ENCODE measurements around the gene SPATA6.

SPATA6 gene

GRCh38 chr1:48415050-48415449, 57.0 kb downstream of the SPATA6 start:
- Histone ChIP-seq H3K27ac (ENCODE audit: low read depth, low read length) (no peak overlapping the region), H3K27me3 (ENCODE audit: control insufficient read depth, insufficient read depth, low read length) (no peaks in the 10 kb centered on the region), H3K4me3 (ENCODE audit: low read depth, low read length) (no peak overlapping the region)

GRCh38 chr1:48414264-48414663, 57.7 kb downstream of the SPATA6 start:
- Histone ChIP-seq H3K9ac (ENCODE audit: low read length) (no peak overlapping the region), H3K9me3 (ENCODE audit: control insufficient read depth, insufficient read depth, low read depth, low read length) (0 out of 2 replicates have a peak, but pooled peaks cover 6% of the 10 kb centered on the region), H3K4me1 (ENCODE audit: control insufficient read depth, insufficient read depth, low read length) (no peaks in the 10 kb centered on the region), H3K27ac (ENCODE audit: low read depth, low read length) (no peak overlapping the region), H3K36me3 (ENCODE audit: control insufficient read depth, insufficient read depth, low read length) (no peaks in the 10 kb centered on the region), H3K27me3 (ENCODE audit: control insufficient read depth, insufficient read depth, low read length) (no peaks in the 10 kb centered on the region), H3K4me3 (ENCODE audit: low read depth, low read length) (no peak overlapping the region)

More at GRCh38 chr1:48415050-48415449, 57.0 kb downstream of the SPATA6 start:
- Histone ChIP-seq H3K4me1 (ENCODE audit: control insufficient read depth, insufficient read depth, low read length) (no peaks in the 10 kb centered on the region), H3K9me3 (ENCODE audit: control insufficient read depth, insufficient read depth, low read depth, low read length) (0 out of 2 replicates have a peak, but pooled peaks cover 3% of the 10 kb centered on the region), H3K9ac (ENCODE audit: low read length) (no peak overlapping the region), H3K36me3 (ENCODE audit: control insufficient read depth, insufficient read depth, low read length) (no peaks in the 10 kb centered on the region)

- no peak overlapping the region for H3K27ac ChIP-seq (ENCODE audit: low read depth, low read length)
- 0 out of 2 replicates have a peak, but pooled peaks cover 6% of the 10 kb centered on the region for H3K9me3 ChIP-seq (ENCODE audit: control insufficient read depth, insufficient read depth, low read depth, low read length)
- no peaks in the 10 kb centered on the region for H3K36me3 ChIP-seq (ENCODE audit: control insufficient read depth, insufficient read depth, low read length)
- H3K9ac ChIP-seq (ENCODE audit: low read length): no peak overlapping the region
- no peak overlapping the region for H3K4me3 ChIP-seq (ENCODE audit: low read depth, low read length)
- no peaks in the 10 kb centered on the region for H3K27me3 ChIP-seq (ENCODE audit: control insufficient read depth, insufficient read depth, low read length)
- no peaks in the 10 kb centered on the region for H3K4me1 ChIP-seq (ENCODE audit: control insufficient read depth, insufficient read depth, low read length)
Observed at GRCh38 chr1:48405940-48406339, 66.1 kb downstream of the SPATA6 start.

GRCh38 chr1:48405400-48405799, 66.6 kb downstream of the SPATA6 start:
- no peaks in the 10 kb centered on the region for H3K4me1 ChIP-seq (ENCODE audit: control insufficient read depth, insufficient read depth, low read length)
- H3K27ac ChIP-seq (ENCODE audit: low read depth, low read length): no peak overlapping the region
- no peak overlapping the region for H3K9ac ChIP-seq (ENCODE audit: low read length)
- no peaks in the 10 kb centered on the region for H3K27me3 ChIP-seq (ENCODE audit: control insufficient read depth, insufficient read depth, low read length)
- no peak overlapping the region for H3K4me3 ChIP-seq (ENCODE audit: low read depth, low read length)
- H3K36me3 ChIP-seq (ENCODE audit: control insufficient read depth, insufficient read depth, low read length): no peaks in the 10 kb centered on the region
- 0 out of 2 replicates have a peak, but pooled peaks cover 6% of the 10 kb centered on the region for H3K9me3 ChIP-seq (ENCODE audit: control insufficient read depth, insufficient read depth, low read depth, low read length)

- Histone ChIP-seq H3K9me3 (ENCODE audit: control insufficient read depth, insufficient read depth, low read depth, low read length) (no peaks in the 10 kb centered on the region), H3K27ac (ENCODE audit: low read depth, low read length) (no peak overlapping the region), H3K4me1 (ENCODE audit: control insufficient read depth, insufficient read depth, low read length) (no peaks in the 10 kb centered on the region), H3K36me3 (ENCODE audit: control insufficient read depth, insufficient read depth, low read length) (no peaks in the 10 kb centered on the region), H3K9ac (ENCODE audit: low read length) (no peak overlapping the region), H3K4me3 (ENCODE audit: low read depth, low read length) (no peak overlapping the region), H3K27me3 (ENCODE audit: control insufficient read depth, insufficient read depth, low read length) (no peaks in the 10 kb centered on the region)
Observed at GRCh38 chr1:48402599-48402998, 69.4 kb downstream of the SPATA6 start.

- Histone ChIP-seq H3K27me3 (ENCODE audit: control insufficient read depth, insufficient read depth, low read length) (no peaks in the 10 kb centered on the region), H3K9ac (ENCODE audit: low read length) (no peak overlapping the region), H3K9me3 (ENCODE audit: control insufficient read depth, insufficient read depth, low read depth, low read length) (no peaks in the 10 kb centered on the region), H3K4me1 (ENCODE audit: control insufficient read depth, insufficient read depth, low read length) (no peaks in the 10 kb centered on the region), H3K4me3 (ENCODE audit: low read depth, low read length) (no peak overlapping the region), H3K27ac (ENCODE audit: low read depth, low read length) (no peak overlapping the region), H3K36me3 (ENCODE audit: control insufficient read depth, insufficient read depth, low read length) (0 out of 2 replicates have a peak, but pooled peaks cover 3% of the 10 kb centered on the region)
Observed at GRCh38 chr1:48396208-48396607, 75.8 kb downstream of the SPATA6 start.

- peaks cover 8% of the 10 kb centered on the region for H3K9me3 ChIP-seq (ENCODE audit: control insufficient read depth, insufficient read depth, low read depth, low read length)
- H3K4me3 ChIP-seq (ENCODE audit: low read depth, low read length): no peak overlapping the region
- H3K27ac ChIP-seq (ENCODE audit: low read depth, low read length): no peak overlapping the region
- H3K36me3 ChIP-seq (ENCODE audit: control insufficient read depth, insufficient read depth, low read length): peaks cover 7% of the 10 kb centered on the region; the same call in 1 of the 2 replicates
- no peaks in the 10 kb centered on the region for H3K4me1 ChIP-seq (ENCODE audit: control insufficient read depth, insufficient read depth, low read length)
- no peak overlapping the region for H3K9ac ChIP-seq (ENCODE audit: low read length)
- H3K27me3 ChIP-seq (ENCODE audit: control insufficient read depth, insufficient read depth, low read length): no peaks in the 10 kb centered on the region
Observed at GRCh38 chr1:48391926-48392325, 80.1 kb downstream of the SPATA6 start.

- Histone ChIP-seq H3K4me1 (ENCODE audit: control insufficient read depth, insufficient read depth, low read length) (no peaks in the 10 kb centered on the region), H3K4me3 (ENCODE audit: low read depth, low read length) (no peak overlapping the region), H3K36me3 (ENCODE audit: control insufficient read depth, insufficient read depth, low read length) (peaks cover 23% of the 10 kb centered on the region), H3K9ac (ENCODE audit: low read length) (no peak overlapping the region), H3K9me3 (ENCODE audit: control insufficient read depth, insufficient read depth, low read depth, low read length) (peaks cover 20% of the 10 kb centered on the region), H3K27ac (ENCODE audit: low read depth, low read length) (no peak overlapping the region), H3K27me3 (ENCODE audit: control insufficient read depth, insufficient read depth, low read length) (no peaks in the 10 kb centered on the region)
Observed at GRCh38 chr1:48387409-48387808, 84.6 kb downstream of the SPATA6 start.

- H3K27me3 ChIP-seq (ENCODE audit: control insufficient read depth, insufficient read depth, low read length): no peaks in the 10 kb centered on the region
- H3K36me3 ChIP-seq (ENCODE audit: control insufficient read depth, insufficient read depth, low read length): peaks cover 25% of the 10 kb centered on the region
- no peak overlapping the region for H3K9ac ChIP-seq (ENCODE audit: low read length)
- peaks cover 31% of the 10 kb centered on the region for H3K9me3 ChIP-seq (ENCODE audit: control insufficient read depth, insufficient read depth, low read depth, low read length)
- H3K4me3 ChIP-seq (ENCODE audit: low read depth, low read length): no peak overlapping the region
- H3K27ac ChIP-seq (ENCODE audit: low read depth, low read length): no peak overlapping the region
- no peaks in the 10 kb centered on the region for H3K4me1 ChIP-seq (ENCODE audit: control insufficient read depth, insufficient read depth, low read length)
Observed at GRCh38 chr1:48374785-48375184, 97.2 kb downstream of the SPATA6 start.

GRCh38 chr1:48371598-48371997, 100.4 kb downstream of the SPATA6 start:
- no peak overlapping the region for H3K4me3 ChIP-seq (ENCODE audit: low read depth, low read length)
- peaks cover 17% of the 10 kb centered on the region for H3K36me3 ChIP-seq (ENCODE audit: control insufficient read depth, insufficient read depth, low read length)
- no peaks in the 10 kb centered on the region for H3K27me3 ChIP-seq (ENCODE audit: control insufficient read depth, insufficient read depth, low read length)
- H3K9ac ChIP-seq (ENCODE audit: low read length): no peak overlapping the region
- H3K27ac ChIP-seq (ENCODE audit: low read depth, low read length): no peak overlapping the region
- H3K4me1 ChIP-seq (ENCODE audit: control insufficient read depth, insufficient read depth, low read length): no peaks in the 10 kb centered on the region
- H3K9me3 ChIP-seq (ENCODE audit: control insufficient read depth, insufficient read depth, low read depth, low read length): peaks cover 43% of the 10 kb centered on the region

GRCh38 chr1:48362901-48363300, 109.1 kb downstream of the SPATA6 start:
- Histone ChIP-seq H3K36me3 (ENCODE audit: control insufficient read depth, insufficient read depth, low read length) (no peaks in the 10 kb centered on the region), H3K4me1 (ENCODE audit: control insufficient read depth, insufficient read depth, low read length) (no peaks in the 10 kb centered on the region), H3K27ac (ENCODE audit: low read depth, low read length) (no peak overlapping the region), H3K4me3 (ENCODE audit: low read depth, low read length) (no peak overlapping the region), H3K9me3 (ENCODE audit: control insufficient read depth, insufficient read depth, low read depth, low read length) (no peaks in the 10 kb centered on the region), H3K27me3 (ENCODE audit: control insufficient read depth, insufficient read depth, low read length) (no peaks in the 10 kb centered on the region), H3K9ac (ENCODE audit: low read length) (no peak overlapping the region)

- no peak overlapping the region for H3K4me3 ChIP-seq (ENCODE audit: low read depth, low read length)
- H3K27ac ChIP-seq (ENCODE audit: low read depth, low read length): no peak overlapping the region
- H3K9ac ChIP-seq (ENCODE audit: low read length): no peak overlapping the region
- H3K4me1 ChIP-seq (ENCODE audit: control insufficient read depth, insufficient read depth, low read length): no peaks in the 10 kb centered on the region
- no peaks in the 10 kb centered on the region for H3K27me3 ChIP-seq (ENCODE audit: control insufficient read depth, insufficient read depth, low read length)
- H3K36me3 ChIP-seq (ENCODE audit: control insufficient read depth, insufficient read depth, low read length): no peaks in the 10 kb centered on the region
- no peaks in the 10 kb centered on the region for H3K9me3 ChIP-seq (ENCODE audit: control insufficient read depth, insufficient read depth, low read depth, low read length)
Observed at GRCh38 chr1:48356901-48357300, 115.1 kb downstream of the SPATA6 start.
